Stimulated activated CD4-positive, alpha-beta T cell treated with anti-CD3 and anti-CD28 coated beads, Interleukin-2, amount 100 ng/mL, for 24 hours (primary cell): ENCODE data around the gene CDH23.

Experiments
- DNase-seq, 2 donors: peaks; one replicate each; pipeline ENCODE4 v3.0.0-alpha.2; 2020

CDH23 gene

GRCh38 chr10:71487726-71488125 lies 91.0 kb downstream of the CDH23 start:
- DNase-seq, result no peak

- no peak for DNase-seq
Measured at GRCh38 chr10:71489077-71489476, 92.4 kb downstream of the CDH23 start.

DNA sequence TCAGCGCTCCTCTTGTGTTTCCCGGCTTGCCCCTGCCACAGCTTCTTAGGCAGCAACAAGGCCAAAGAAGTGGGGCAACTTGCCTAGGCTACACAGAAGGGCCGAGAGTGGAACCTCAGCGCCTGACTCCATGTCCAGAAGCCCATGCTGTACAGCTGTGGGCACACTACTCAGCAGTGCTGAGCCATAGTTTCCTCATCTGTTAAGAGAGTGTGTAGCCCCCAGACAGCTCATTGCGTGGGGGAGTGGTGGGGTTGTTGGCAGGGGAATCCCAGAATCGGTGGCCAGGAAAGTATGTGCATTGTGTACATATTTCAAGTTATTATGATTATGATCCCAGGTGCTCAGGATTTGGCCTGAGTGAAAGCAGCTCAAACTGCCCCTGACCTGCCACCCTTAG lies 96.2 kb downstream of the CDH23 start:
- no peak for DNase-seq

GRCh38 chr10:71493741-71494140 lies 97.0 kb downstream of the CDH23 start:
- no peak for DNase-seq

GRCh38 chr10:71494476-71494875 lies 97.8 kb downstream of the CDH23 start:
- no peak for DNase-seq

DNA sequence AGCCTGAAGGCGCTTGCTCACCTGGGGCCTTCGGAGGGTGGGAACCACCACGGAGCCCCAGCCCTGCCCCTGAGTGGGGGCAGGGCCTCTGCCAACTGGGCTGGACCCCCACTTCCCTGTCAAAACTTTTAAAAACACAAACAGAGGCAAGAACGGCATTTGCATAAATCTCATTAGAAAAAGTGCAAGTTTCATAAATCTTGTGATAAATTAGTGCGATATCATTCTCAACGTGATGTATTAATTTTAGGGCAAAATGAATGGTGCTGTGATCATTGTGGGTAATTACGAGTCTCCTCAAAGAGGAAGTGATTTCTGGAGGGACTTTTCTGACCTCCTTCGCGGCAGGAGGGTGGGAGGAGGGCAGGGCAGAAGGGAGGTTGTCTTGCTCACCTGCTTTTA lies 98.3 kb downstream of the CDH23 start:
- DNase-seq, result no peak

- no peak for DNase-seq
Measured at GRCh38 chr10:71496927-71497762, 100.4 kb downstream of the CDH23 start.

DNA sequence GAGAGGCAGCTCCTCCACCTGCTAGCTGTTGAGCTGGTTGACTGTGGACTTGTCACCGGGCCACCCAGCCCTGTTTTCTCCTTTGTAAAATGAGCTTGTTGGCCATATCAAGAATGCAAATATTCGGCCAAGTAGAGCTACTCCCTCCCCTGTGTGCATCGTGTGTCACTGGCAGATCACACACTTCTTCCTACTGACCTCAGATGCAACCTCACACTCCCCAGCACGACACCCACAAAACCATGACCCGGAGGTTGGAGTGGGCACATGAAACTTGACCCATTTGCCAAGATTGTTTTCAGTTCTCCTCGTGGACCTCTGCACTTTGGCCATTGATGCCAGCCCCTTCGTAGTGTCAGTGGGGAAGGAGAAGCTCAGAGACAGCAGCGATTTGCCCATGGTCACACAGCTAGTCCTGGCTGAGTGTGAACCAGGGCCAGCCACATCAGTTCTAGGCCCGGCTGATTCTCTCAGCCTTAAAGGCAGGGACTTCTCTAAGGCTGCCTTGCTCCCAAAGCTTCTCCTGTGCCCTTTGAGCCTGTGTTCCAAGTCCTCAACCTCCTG lies 101.1 kb downstream of the CDH23 start:
- no peak for DNase-seq

- no peak for DNase-seq
Measured at GRCh38 chr10:71501402-71501801, 104.7 kb downstream of the CDH23 start.

DNA sequence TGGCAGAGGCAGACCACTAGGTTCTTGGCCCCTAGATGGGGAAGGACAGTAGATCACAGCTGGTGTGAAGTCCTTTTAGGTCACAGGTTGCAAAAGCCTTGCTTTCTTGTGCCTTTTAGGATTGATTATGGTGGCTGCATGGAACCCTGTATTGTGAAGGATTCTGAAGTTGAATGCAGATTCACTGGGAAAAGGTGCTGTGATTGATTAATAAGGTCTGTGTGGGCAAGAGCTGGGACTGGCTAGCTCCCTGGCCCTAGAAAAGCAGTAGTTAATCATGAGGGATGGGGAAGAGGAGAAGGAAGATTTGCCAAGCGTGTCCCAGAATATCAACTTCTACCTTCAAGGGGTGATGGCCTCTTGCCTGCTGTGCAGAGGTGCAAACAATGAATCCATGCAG lies 105.5 kb downstream of the CDH23 start:
- no peak for DNase-seq

GRCh38 chr10:71502851-71503250 lies 106.1 kb downstream of the CDH23 start:
- no peak for DNase-seq

DNA sequence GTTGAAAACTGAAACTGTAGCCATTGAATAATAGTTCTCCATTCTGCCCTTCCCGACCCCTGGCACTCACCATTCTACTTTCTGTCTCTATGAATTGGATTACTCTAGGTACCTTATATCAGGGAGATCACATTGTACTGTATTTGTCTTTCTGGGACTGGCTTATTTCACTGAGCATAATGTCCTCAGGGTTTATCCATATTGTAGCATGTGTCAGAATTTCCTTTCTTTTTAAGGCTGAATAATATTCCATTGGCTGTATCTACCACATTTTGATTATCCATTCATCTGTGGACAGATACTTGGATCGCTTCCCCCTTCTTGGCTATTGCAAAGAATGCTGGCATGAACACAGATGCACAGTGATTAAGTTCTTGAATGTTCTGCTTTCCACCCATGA lies 107.4 kb downstream of the CDH23 start:
- no peak for DNase-seq

GRCh38 chr10:71504570-71504969 lies 107.8 kb downstream of the CDH23 start:
- DNase-seq, result no peak

DNA sequence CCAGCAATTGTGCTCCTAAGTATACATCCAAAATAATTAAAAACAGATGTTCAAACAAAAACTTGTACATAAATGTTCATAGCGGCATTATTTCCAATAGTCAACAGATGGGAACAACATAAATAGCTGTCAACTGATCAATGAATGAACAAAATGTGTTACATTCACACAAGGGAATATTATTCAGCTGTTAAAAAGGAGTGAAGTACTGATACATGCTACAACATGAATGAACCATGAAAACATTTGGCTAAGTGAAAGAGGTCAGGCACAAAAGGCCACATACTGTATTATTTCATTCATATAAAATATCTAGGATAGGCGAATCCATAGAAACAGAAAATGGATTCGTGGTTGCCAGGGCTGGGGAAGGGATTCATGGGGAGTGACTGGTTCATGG lies 109.1 kb downstream of the CDH23 start:
- no peak for DNase-seq

DNA sequence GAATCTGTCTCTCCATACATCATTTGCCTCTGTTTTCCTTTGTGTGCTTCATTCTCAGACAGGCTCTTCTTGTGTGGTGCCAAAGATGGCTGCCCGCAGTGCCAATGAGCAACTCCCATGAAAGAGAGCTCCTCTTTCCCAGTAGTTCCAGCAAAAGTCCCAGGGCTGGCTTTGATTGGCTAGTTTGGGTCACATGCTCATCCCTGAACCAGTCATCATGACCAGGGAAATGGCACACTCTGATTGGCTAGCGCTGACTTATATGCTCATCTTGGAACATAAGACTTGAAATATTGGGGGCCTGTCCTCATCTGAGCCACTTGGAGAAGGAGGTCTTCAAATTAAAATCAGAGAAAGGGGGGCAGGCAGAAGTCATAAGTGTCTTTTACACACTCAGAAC lies 112.7 kb downstream of the CDH23 start:
- no peak for DNase-seq

DNA sequence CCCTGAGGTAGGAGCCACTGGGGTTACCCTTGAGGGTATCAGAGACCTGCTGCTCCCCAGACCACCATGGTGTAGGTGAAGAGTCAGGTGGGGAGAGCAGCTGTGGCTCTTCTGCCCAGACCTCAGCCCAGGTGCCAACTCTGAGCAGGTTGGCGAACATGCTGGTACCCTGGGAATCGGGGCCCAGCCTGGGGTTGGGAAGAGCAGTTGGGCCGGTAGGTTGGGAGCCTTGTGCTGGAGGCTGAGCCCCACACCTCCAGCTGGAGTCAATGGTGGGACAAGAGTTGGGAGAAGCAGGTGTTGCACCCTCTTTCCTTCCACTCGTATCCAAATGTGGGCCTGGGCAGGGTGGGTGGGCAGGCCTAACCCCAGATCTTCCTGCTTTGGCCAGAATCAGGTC lies 114.5 kb downstream of the CDH23 start:
- no peak for DNase-seq

- DNase-seq, result no peak
Measured at GRCh38 chr10:71512312-71512711, 115.6 kb downstream of the CDH23 start.

- no peak for DNase-seq
Measured at GRCh38 chr10:71512761-71513539, 116.2 kb downstream of the CDH23 start.

DNA sequence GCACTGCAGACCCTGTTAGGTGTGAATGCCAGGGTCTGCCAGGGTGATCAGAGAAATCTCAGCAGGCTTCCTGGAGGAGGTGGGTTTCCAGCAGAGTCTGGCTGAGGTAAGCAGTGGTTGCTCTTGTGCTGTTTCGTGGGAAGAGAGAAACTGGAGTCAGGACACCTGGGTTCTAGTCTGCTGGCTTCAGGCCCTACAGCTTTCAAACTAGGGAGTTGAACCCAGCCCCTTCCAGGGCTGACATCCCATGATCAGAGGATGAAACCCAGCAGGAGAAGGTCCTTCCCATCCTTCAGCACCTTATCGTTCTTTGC lies 116.8 kb downstream of the CDH23 start:
- no peak for DNase-seq

GRCh38 chr10:71513936-71514335 lies 117.2 kb downstream of the CDH23 start:
- DNase-seq, result no peak

DNA sequence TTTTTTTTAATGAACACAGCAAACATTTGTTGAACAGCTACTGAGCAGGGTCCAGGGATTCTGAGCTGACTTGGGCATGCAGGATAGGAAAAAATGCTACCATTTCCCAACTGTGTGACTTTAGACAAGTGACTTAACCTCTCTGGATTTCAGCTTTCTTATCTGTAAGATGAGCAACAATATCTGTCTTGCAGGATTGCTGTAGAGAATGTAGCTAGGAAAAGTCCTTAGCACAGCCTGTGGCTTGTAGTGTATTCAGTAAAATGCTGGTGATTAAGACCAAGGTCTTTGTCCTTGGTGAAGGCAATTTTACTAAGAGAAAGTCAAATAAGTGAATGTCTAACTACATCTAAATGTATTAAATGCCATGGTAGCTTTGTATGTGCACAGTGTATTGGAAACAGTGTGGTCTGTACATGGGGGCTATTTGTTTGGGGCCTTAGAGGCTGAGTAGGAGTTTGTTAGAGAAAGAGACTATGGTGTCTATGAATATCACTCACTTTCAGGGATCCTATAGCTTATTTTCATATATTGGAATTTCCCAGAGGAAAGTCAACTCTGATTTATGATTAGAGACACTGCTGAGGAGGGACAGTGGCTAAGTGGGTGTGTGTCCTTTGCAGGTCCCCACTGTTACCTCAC lies 118.9 kb downstream of the CDH23 start:
- DNase-seq, result no peak

GRCh38 chr10:71516890-71517289 lies 120.2 kb downstream of the CDH23 start:
- no peak for DNase-seq

DNA sequence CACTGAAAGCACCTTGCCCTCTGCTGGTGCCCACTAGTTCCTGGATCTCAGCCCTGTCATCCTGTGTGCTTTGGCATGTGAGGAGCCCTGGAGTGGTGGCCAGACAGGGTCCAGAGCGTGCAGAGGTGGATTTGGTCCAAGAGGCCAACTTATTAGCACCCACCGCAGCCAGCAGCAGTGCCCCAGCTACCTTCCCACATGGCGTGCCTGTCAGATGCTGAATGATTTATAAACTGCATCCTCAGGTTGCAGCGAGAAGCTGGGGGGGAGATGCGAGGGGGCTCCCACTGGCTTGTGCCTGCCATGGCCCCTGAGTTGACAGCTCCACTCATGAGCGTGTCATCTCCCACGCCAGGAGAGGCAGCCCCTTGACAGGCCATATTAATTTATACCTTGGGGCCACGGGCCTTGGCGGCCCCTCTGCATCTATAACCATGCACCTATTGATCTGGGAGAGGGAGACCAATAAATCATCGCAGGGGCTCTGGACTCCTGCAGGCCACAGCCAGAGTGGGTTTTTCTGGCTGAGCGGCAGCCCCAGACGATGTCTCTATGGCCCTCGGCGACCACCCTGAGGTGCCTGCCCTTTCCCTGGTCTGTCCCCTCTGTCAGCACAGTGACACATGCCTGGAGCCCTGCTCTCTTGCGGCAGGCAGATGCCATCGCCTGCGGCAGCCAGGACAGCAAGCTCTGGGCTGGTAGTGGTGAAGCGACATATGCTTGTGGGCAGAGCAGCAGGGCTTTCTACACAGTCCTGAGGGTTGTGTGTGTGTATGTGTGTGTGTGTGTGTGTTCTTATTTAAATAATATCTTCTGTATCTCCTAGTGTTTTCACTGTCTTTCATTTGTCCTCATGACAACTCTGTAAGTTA lies 120.8 kb downstream of the CDH23 start:
- DNase-seq, result no peak
